GM12872 (cell line): ENCODE results near the gene RALGAPA2.

Experiments used
- CTCF ChIP-seq: IDR thresholded peaks from 3 replicates; pipeline ENCODE4 v1.5.1; 2011; ENCODE audit warnings: low read depth, mild to moderate bottlenecking, low read length, moderate library complexity; ENCODE audit not compliant: insufficient read depth

The RALGAPA2 gene

GRCh38 chr20:20362774-20363433, 349.5 kb downstream of the RALGAPA2 start:
- no peak for TF ChIP-seq CTCF

DNA sequence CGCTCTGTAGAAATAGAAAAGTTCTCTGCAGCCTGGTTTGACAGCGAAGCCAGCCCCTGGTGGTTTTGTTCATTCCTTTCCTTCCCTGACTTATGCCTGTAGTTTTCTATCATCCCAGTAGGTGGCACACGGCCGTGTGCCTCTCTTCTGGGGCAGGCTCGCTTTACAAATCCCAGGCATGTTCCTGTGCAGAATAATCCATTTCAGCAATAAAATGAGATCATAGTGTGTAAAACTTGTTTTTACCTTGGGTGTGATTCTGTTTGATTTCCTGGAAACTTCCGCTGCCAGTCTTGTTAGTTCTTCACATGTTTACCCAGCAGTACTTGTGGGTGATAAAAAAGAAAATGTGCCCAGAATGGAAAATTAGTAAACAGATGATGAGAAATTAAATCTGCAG, 352.0 kb downstream of the RALGAPA2 start:
- peak; percentile 82 for TF ChIP-seq CTCF

GRCh38 chr20:20359628-20360027, 352.8 kb downstream of the RALGAPA2 start:
- no peak for TF ChIP-seq CTCF

DNA sequence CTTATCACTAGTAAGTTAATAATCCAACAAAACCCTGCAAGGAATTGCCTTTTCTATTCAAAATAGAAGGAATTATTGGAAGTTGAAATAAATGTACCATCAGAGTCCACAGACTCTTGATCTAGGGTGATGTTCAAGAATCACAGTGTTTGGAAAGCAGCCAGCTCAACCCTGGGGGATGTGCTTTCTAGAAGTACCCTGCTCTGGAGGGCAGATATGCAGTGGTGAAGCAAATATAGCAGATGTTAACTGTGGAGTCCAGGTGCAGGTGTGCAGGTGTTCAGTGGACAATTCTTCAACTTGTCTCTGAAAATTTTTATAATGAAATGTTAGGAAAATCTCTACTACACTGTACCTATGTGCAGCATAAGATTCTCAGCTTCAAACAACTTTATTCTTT, 353.6 kb downstream of the RALGAPA2 start:
- TF ChIP-seq CTCF, result no peak

GRCh38 chr20:20353576-20353975, 358.9 kb downstream of the RALGAPA2 start:
- no peak for TF ChIP-seq CTCF

DNA sequence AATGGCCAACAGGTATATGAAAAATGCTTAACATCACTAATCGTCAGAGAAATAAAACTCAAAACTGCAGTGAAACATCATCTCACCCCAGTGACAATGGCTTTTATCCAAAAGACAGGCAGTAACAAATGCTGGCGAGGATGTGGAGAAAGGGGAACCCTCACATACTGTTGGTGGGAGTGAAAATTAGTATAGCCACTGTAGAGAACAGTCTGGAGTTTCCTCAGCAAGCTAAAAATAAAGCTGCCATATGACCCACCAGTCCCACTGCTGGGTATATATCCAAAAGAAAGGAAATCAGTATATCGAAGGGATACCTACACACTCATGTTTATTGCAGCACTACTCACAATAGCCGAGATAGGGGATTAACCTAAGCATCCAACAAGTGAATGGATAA, 368.0 kb downstream of the RALGAPA2 start:
- no peak for TF ChIP-seq CTCF

- TF ChIP-seq CTCF, result no peak
These were observed 368.5 kb downstream of the RALGAPA2 start for GRCh38 chr20:20343932-20344331.
